ENCODE data around the gene DNAJA3.

DNA sequence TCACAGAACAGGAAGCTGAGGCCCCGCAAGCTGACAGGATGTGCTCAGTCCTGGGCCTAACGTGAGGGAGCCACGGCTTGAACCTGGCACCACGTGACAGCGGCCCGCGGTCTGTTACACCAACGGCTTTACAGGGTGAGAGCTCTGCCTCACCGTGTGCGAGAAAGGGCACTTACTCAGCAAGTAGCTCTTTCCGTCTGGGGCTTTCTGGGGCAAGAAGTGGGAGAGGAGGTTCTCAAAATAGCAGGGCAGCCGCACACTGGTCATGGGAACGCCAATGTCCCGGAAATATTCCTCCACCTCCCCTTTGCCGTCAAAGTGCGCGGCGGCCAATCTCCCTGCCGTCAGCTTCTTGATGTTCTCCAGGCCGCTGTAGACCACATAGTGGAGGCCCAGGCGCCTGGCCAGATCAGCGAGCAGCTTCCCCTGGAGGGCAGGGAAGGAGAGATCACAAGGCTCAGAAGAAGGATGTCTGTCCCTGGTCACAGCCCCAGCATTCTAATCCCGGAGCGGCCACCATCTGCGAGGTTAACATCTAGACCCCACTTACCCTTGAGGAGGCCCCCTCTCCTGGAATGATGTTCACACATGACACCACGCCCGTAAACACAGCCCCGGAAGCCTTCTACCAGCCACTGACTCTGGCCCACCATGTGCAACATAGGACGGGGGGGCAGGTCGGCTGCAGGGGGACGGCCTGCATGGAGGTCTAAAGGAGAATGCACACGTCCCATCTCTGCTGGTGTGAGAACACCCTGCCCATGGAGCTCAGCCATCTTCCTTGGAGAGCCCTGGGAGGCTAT is 40.5 kb downstream of the DNAJA3 start:
- TF ChIP-seq CTCF (IDR thresholded peaks at IDR 0.05) (no peak), POLR2A (IDR thresholded peaks at IDR 0.05) (no peak)

Data from Peyer's patch (tissue), 4 donors.